Central memory CD8-positive, alpha-beta T cell (primary cell): ENCODE measurements around the gene ACTG2.

Experiments used
- ATAC-seq: fragments of 150-1000 bp; cut with Tn5 transposase; replicated peaks from 2 replicates; pipeline ENCODE4 v1.10.0; 2022; ENCODE audit warnings: mild to moderate bottlenecking, moderate FRiP score, moderate number of reproducible peaks; ENCODE audit not compliant: poor library complexity, severe bottlenecking; ENCODE audit errors: extremely low read depth
- DNase-seq, 2 donors: peaks; one replicate each; pipeline ENCODE4 v3.0.0; 2021; ENCODE audit warnings: low spot score in 2 of 2
- H3K27ac Mint-ChIP-seq: one replicate; pipeline ENCODE4 v1.8.0; 2022; ENCODE audit warnings: low read depth, mild to moderate bottlenecking, moderate library complexity, mixed read lengths
- H3K27me3 Mint-ChIP-seq: one replicate; pipeline ENCODE4 v1.8.0; 2022; ENCODE audit warnings: mixed read lengths
- H3K36me3 Mint-ChIP-seq: one replicate; pipeline ENCODE4 v1.8.0; 2022; ENCODE audit warnings: mild to moderate bottlenecking, moderate library complexity, mixed read lengths; ENCODE audit not compliant: insufficient read depth
- H3K4me1 Mint-ChIP-seq: one replicate; pipeline ENCODE4 v1.8.0; 2022; ENCODE audit warnings: mixed read lengths
- H3K4me3 Mint-ChIP-seq: one replicate; pipeline ENCODE4 v1.8.0; 2022; ENCODE audit warnings: mild to moderate bottlenecking, moderate library complexity, mixed read lengths
- H3K9me3 Mint-ChIP-seq: one replicate; pipeline ENCODE4 v1.8.0; 2022; ENCODE audit warnings: mixed read lengths

Gene ACTG2

GRCh38 chr2:73892631-73893329 is at the start of gene ACTG2:
Gene ACTG2, plus strand, starts transcription at chr2:73893008. Its CDS starts 8,304 bp downstream, at chr2:73901312.
- Mint-ChIP-seq H3K27ac (no peak within 1 kb of the TSS), H3K4me1 (peaks cover 18% of the 10 kb centered on the region), H3K36me3 (no peaks in the 10 kb centered on the region), H3K27me3 (no peaks in the 10 kb centered on the region), H3K4me3 (no peak within 1 kb of the TSS), H3K9me3 (no peaks in the 10 kb centered on the region)
- DNase-seq = no peak
- ATAC-seq = no peak

- Mint-ChIP-seq H3K27ac (no peak overlapping the region), H3K36me3 (peaks cover 56% of the 10 kb centered on the region), H3K27me3 (no peaks in the 10 kb centered on the region), H3K9me3 (no peaks in the 10 kb centered on the region), H3K4me1 (peaks cover 13% of the 10 kb centered on the region), H3K4me3 (no peak overlapping the region)
- DNase-seq = no peak
- ATAC-seq = no peak
Observed at GRCh38 chr2:73844087-73844486, 48.7 kb upstream of the ACTG2 start.

DNA sequence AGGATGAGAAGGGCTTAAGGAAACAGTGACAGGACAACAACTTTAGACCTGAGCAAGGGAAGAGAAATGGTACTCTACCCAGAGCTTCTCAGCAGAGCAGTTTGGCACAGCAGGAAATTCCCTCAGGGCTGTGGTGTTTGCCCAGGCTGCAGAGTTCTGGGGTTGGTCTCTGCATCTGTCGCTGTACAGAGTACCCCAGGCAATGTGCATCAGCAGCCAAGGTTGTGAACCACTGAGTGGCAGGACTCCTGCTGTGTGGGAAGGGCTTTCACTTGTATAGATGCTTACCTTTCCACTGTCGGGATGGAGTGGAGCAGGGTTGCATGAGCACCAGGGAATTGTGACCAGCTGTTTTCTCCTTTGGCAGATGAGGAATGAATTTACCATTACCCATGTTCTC is 42.8 kb upstream of the ACTG2 start:
- Mint-ChIP-seq H3K9me3 (no peaks in the 10 kb centered on the region), H3K36me3 (peaks cover 51% of the 10 kb centered on the region), H3K4me3 (no peak overlapping the region), H3K27me3 (no peaks in the 10 kb centered on the region), H3K27ac (no peak overlapping the region), H3K4me1 (no peaks in the 10 kb centered on the region)
- DNase-seq (no peak), ATAC-seq (no peak)

- Mint-ChIP-seq H3K27me3 (no peaks in the 10 kb centered on the region), H3K9me3 (no peaks in the 10 kb centered on the region), H3K27ac (no peak overlapping the region), H3K4me1 (no peaks in the 10 kb centered on the region), H3K4me3 (no peak overlapping the region), H3K36me3 (peaks cover 45% of the 10 kb centered on the region)
- ATAC-seq (no peak), DNase-seq (no peak)
Observed at GRCh38 chr2:73851274-73851673, 41.5 kb upstream of the ACTG2 start.

DNA sequence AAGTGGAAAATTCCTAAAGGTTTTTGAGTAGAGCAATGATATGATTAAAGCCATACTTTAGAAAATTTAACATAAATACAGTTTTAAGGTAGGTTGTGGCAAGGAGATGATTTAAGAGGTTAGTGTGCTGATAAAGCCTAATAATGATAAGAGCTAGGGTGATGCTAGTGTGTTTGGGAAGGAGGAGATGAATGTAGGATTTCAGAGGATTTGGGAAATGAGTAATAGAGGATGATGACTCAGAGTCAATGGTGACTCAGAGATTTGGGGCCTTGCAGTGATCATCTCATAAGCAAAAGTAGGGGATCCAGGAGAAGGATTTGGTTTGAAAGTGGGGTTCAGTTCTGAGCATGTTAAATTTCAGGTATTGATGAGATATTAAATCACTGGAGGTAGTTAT is 40.8 kb upstream of the ACTG2 start:
- no peaks in the 10 kb centered on the region for H3K27me3 Mint-ChIP-seq
- H3K27ac Mint-ChIP-seq = no peak overlapping the region
- H3K9me3 Mint-ChIP-seq = no peaks in the 10 kb centered on the region
- no peak for DNase-seq
- no peaks in the 10 kb centered on the region for H3K4me1 Mint-ChIP-seq
- peaks cover 42% of the 10 kb centered on the region for H3K36me3 Mint-ChIP-seq
- H3K4me3 Mint-ChIP-seq = no peak overlapping the region
- ATAC-seq = no peak

DNA sequence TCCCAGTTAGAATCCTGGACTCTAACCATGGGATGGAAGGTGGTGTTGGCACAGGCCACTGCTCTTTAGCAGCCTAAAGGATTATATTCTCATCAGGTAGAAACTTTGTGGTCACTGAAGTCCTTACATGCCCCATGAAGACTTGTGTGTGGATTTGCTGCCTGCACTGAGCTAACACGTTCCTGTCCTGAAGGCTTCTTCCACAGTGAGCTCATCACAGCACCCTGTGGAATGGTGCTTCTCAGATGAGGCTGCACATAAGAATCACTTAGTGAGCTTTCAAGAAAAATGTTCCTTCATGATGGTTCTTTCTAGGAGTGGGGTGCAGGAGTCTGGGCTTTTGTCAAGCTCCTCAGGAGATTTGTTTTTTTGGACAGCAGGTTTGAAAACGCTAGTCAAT is 37.3 kb upstream of the ACTG2 start:
- peaks cover 26% of the 10 kb centered on the region for H3K36me3 Mint-ChIP-seq
- DNase-seq = no peak
- no peaks in the 10 kb centered on the region for H3K4me1 Mint-ChIP-seq
- ATAC-seq = no peak
- no peak overlapping the region for H3K4me3 Mint-ChIP-seq
- no peaks in the 10 kb centered on the region for H3K9me3 Mint-ChIP-seq
- H3K27me3 Mint-ChIP-seq = no peaks in the 10 kb centered on the region
- no peak overlapping the region for H3K27ac Mint-ChIP-seq

DNA sequence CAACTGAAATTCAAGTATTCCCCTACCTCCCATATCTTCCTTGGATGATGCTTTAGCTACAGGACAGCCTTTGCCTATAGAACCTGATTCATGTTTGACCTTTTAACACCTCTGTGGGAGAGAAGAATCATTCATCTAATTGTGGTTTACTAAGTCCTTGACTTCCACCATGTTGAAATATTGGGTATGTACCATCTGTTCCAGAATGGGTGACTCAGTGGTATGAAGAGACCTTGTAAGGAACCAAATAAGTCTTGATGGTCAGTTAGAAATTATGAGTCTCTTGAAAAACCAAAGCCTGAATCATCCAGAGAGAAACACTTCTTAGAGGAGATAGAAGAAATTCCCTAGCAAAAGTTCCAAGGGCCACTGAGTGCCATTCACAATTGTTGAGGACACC is 36.6 kb upstream of the ACTG2 start:
- Mint-ChIP-seq H3K27me3 (no peaks in the 10 kb centered on the region), H3K27ac (no peak overlapping the region), H3K36me3 (peaks cover 28% of the 10 kb centered on the region), H3K4me3 (no peak overlapping the region), H3K4me1 (no peaks in the 10 kb centered on the region), H3K9me3 (no peaks in the 10 kb centered on the region)
- no peak for DNase-seq
- no peak for ATAC-seq

DNA sequence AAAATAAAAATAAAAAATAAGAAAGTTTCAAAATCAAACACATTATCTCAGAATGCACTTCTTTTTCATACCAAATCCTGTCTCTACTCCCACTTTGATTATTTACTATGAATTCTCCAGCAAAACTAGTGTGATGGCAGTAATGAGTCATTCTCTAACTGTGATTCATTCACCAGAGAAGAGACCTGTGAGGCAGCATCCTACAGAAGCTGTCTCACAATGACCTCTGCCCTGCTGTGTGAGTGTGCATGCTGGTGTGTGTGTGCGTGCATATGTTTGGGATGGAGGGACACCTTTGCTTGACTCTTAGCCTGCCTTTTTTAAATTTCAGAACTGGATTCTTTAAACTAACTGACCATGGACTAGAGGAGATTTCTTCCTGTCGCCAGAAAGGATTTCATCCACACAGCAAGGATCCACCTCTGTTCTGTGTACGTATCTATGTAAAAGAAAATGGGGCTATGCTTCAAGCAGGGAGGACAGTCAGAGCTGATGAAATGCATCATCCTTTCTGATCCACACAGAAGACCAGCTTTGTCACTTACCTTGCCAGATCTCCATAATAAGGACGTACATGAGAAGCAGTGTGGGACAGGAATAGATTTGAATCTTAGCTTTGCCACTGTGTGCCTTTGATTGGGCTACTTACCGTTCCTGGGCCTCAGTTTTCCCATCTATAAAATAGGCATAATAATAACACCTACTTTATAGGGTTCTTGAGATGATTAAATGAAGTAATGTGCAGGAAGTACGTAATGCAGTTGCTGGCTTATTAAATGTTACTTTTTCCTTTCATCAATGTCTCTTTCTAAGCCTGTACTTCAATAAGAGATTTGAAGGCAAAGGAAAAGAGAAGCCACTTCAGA is 32.9 kb upstream of the ACTG2 start:
- no peak for ATAC-seq
- Mint-ChIP-seq H3K27ac (no peak overlapping the region), H3K27me3 (no peaks in the 10 kb centered on the region), H3K4me1 (no peaks in the 10 kb centered on the region), H3K9me3 (no peaks in the 10 kb centered on the region), H3K36me3 (peaks cover 39% of the 10 kb centered on the region), H3K4me3 (no peak overlapping the region)
- DNase-seq = no peak

DNA sequence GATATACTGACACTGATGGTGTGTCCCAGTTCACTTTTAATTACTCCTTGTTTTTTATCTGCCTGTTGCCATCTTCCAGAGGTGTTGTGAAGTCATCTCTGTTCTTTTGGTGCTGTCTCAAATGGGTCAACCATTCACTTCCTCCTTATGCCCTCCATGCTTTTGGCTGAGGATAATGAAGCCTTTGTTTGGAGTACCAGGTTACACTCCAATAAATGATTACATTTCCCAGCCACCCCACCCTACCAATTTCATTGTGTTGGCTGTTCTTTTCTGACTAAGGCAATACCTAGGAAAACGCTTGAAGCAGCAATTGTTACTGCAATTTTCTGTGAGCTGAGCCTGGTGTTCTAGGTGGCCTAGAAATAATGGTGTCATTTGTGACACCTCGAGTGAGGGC is 29.8 kb upstream of the ACTG2 start:
- H3K4me1 Mint-ChIP-seq = no peaks in the 10 kb centered on the region
- H3K36me3 Mint-ChIP-seq = peaks cover 28% of the 10 kb centered on the region
- no peak overlapping the region for H3K4me3 Mint-ChIP-seq
- no peak overlapping the region for H3K27ac Mint-ChIP-seq
- H3K9me3 Mint-ChIP-seq = no peaks in the 10 kb centered on the region
- DNase-seq (no peak), ATAC-seq (no peak)
- H3K27me3 Mint-ChIP-seq = no peaks in the 10 kb centered on the region

DNA sequence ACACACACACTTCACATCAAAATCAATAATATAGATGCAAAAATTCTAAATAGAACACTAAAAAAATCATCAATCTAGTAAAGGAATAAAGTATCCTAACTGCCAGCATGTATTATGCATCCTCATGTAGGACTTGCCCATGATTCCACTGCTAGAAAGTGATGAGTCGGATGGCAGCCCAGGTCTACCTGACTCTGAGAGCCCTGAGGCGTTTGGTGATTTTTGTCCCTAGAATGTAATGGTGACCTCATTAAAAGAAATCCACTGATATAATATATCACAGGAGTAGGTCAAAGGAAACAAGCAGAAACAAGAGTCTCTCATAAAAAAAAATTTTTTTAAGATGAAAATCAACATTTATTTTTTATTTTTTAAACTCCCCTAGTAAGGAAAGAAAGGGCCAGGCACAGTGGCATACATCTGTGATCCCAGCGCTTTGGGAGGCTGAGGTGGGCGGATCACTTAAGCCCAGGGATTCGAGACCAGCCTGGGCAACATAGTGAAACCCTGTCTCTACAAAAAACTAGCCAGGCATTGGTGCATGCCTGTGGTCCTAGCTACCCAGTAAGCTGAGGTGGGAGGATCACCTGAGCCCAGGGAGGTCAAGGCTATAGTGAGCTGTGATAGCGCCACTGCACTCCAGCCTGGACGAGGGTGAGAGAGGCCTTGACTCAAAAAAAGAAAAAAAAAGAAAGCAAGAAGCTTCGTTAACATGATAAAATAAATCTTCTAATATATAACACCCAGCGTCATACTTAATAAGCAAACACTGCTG is 24.4 kb upstream of the ACTG2 start:
- Mint-ChIP-seq H3K4me3 (no peak overlapping the region), H3K27ac (no peak overlapping the region), H3K27me3 (no peaks in the 10 kb centered on the region), H3K4me1 (no peaks in the 10 kb centered on the region), H3K36me3 (peaks cover 9% of the 10 kb centered on the region), H3K9me3 (no peaks in the 10 kb centered on the region)
- ATAC-seq = no peak
- DNase-seq = no peak

GRCh38 chr2:73870084-73870483 is 22.7 kb upstream of the ACTG2 start:
- Mint-ChIP-seq H3K36me3 (peaks cover 7% of the 10 kb centered on the region), H3K4me1 (no peaks in the 10 kb centered on the region), H3K27me3 (no peaks in the 10 kb centered on the region), H3K9me3 (no peaks in the 10 kb centered on the region), H3K4me3 (no peak overlapping the region), H3K27ac (no peak overlapping the region)
- DNase-seq (no peak), ATAC-seq (no peak)

DNA sequence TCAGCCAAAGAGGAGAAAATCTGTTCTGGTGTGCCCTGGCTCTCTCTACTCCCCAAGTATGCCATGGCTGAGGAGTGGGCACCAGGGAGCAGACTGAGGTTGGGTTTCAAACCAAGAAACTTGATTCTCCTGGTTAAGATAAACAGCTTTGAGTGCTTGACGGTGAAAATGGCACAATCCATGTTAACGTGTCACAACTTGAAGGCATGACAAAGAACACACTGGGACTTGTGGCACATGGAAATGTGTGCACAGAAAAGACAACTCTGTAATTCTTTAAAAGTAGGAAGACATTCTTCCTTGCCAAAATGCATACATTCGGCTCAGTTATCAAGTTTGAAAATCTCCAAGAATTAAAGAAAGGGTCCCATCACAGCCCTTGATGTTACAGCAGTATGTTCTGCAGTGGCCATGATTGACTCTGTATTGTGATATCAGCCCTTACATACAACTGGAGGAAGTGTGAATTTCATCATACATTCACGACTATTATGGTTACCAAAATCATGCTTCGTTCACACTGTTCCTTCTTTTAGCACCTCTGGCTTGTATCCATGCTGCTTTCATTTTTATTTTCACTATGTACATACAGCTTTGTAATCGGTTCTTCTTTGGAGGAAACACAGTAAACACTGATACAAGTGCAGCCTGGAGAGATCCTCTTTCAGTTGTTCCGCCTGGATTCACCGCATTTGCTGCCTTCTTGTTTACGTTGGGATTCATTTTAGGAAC is 15.6 kb upstream of the ACTG2 start:
- Mint-ChIP-seq H3K4me1 (no peaks in the 10 kb centered on the region), H3K27me3 (peaks cover 1% of the 10 kb centered on the region), H3K9me3 (no peaks in the 10 kb centered on the region), H3K4me3 (no peak overlapping the region), H3K36me3 (peaks cover 2% of the 10 kb centered on the region), H3K27ac (no peak overlapping the region)
- no peak for DNase-seq
- no peak for ATAC-seq
